K562 (cell line): ENCODE data around the gene KAZALD1. TPM values are rescaled to one million over a fixed set of nuclear protein-coding genes. Genes with fewer than 3 reads are reported as not detected.

ENCODE experiments used
- ARHGAP35 ChIP-seq: fragments of 450-650 bp; IDR thresholded peaks from 2 replicates; pipeline ENCODE4 v1.6.1; 2018; ENCODE audit not compliant: partially characterized antibody
- CAMTA2 ChIP-seq: fragments of 250-450 bp; sonication (Bioruptor Pico); conservative IDR thresholded peaks from 2 replicates; pipeline ENCODE4 v1.5.1; 2022
- CC2D1A ChIP-seq: fragments of 450-650 bp; IDR thresholded peaks from 2 replicates; pipeline ENCODE4 v1.6.1; 2017; ENCODE audit warnings: mild to moderate bottlenecking
- NCOA6 ChIP-seq: fragments of 450-650 bp; IDR thresholded peaks from 2 replicates; pipeline ENCODE4 v1.6.1; 2017; ENCODE audit warnings: mild to moderate bottlenecking
- NONO ChIP-seq, 2 experiments: fragments of 200-400 bp in 1 of 2; fragments of 450-650 bp in 1 of 2; formaldehyde crosslinking in 1 of 2; IDR thresholded peaks; 2 replicates each; pipeline ENCODE4 v1.6.1; 2017; ENCODE audit warnings: low read depth in 2 of 2, mild to moderate bottlenecking in 2 of 2, moderate library complexity in 2 of 2, low read length in 1 of 2
- POLR2G ChIP-seq: fragments of 200-400 bp; formaldehyde crosslinking; IDR thresholded peaks from 2 replicates; pipeline ENCODE4 v1.6.1; 2017; ENCODE audit warnings: low read depth, mild to moderate bottlenecking, antibody characterized with exemption, low read length, moderate library complexity
- POLR2H ChIP-seq: IDR thresholded peaks from 2 replicates; pipeline ENCODE4 v1.6.1; 2016; ENCODE audit warnings: missing genetic modification characterization, low read depth, mild to moderate bottlenecking, control low read depth, missing compliant biosample characterization, moderate library complexity
- PTTG1 ChIP-seq: fragments of 450-650 bp; IDR thresholded peaks from 2 replicates; pipeline ENCODE4 v1.6.1; 2016; ENCODE audit warnings: low read depth, mild to moderate bottlenecking, missing genetic modification characterization, missing compliant biosample characterization
- RBM22 ChIP-seq: fragments of 200-400 bp; formaldehyde crosslinking; IDR thresholded peaks from 2 replicates; pipeline ENCODE4 v1.6.1; 2018; ENCODE audit warnings: low read length, low read depth; ENCODE audit not compliant: poor library complexity, severe bottlenecking
- RHOXF2B ChIP-seq: fragments of 250-450 bp; sonication (Bioruptor Pico); conservative IDR thresholded peaks from 2 replicates; pipeline ENCODE4 v1.5.1; 2021
- SMAD1 ChIP-seq: fragments of 150-350 bp; IDR thresholded peaks from 2 replicates; pipeline ENCODE4 v1.6.1; 2014; ENCODE audit warnings: low read length, low read depth; ENCODE audit not compliant: partially characterized antibody
- SMAD4 ChIP-seq: fragments of 250-450 bp; sonication (Bioruptor Pico); conservative IDR thresholded peaks from 2 replicates; pipeline ENCODE4 v1.8.0; 2021; ENCODE audit warnings: inconsistent platforms, mild to moderate bottlenecking, moderate library complexity
- ZFX ChIP-seq: sonication (generic); formaldehyde crosslinking; IDR thresholded peaks from 2 replicates; pipeline ENCODE4 v1.8.0; 2022; ENCODE audit warnings: mild to moderate bottlenecking, missing genetic modification reagents, moderate library complexity
- ZNF197 ChIP-seq: fragments of 200-800 bp; sonication (Bioruptor generic); IDR thresholded peaks from 2 replicates; pipeline ENCODE4 v1.6.1; 2016; ENCODE audit warnings: low read depth, missing genetic modification characterization, missing compliant biosample characterization
- ZNF263 ChIP-seq: sonication (generic); formaldehyde crosslinking; IDR thresholded peaks from 2 replicates; pipeline ENCODE4 v1.8.0; 2022; ENCODE audit warnings: mild to moderate bottlenecking, missing genetic modification reagents, borderline replicate concordance
- ZNF445 ChIP-seq: fragments of 250-450 bp; sonication (Bioruptor Pico); IDR thresholded peaks from 2 replicates; pipeline ENCODE4 v1.4.0; 2020; ENCODE audit warnings: low read depth, mild to moderate bottlenecking, moderate library complexity
- polyA plus RNA-seq, 8 experiments: library from polyadenylated mRNA; depleted of rRNA in 4 of 8; stranded (reverse) in 5 of 8; unstranded in 3 of 8; fragments of >200 nt; fragmentation: Nextera tagmentation in 2 of 8; fragmentation: Illumina TruSeq in 1 of 8; extraction: Ambion mirVana in 2 of 8; extraction: Trizol in 1 of 8; gene quantifications; 2 replicates each; pipeline versions ENCODE4 v1.2.1 to v1.2.3, GENCODE V29; 2011 to 2014; ENCODE audit warnings: inconsistent platforms in 1 of 8, missing spikeins in 1 of 8
- total RNA-seq, 7 experiments: library from RNA; depleted of rRNA in 6 of 7; stranded (reverse); fragments of >200 nt in 6 of 7; fragmentation: Illumina TruSeq in 2 of 7; extraction: Trizol in 2 of 7; gene quantifications; 2 replicates each; pipeline versions ENCODE4 v1.2.1 to v1.2.3, GENCODE V29; 2011 to 2021; ENCODE audit warnings: low replicate concordance in 1 of 7
- TF ChIP-seq, protein P1 (sequence below): sonication (generic); formaldehyde crosslinking; IDR thresholded peaks from 2 replicates; pipeline ENCODE4 v1.8.0; 2022; ENCODE audit warnings: missing genetic modification reagents, mild to moderate bottlenecking, borderline replicate concordance
- TF ChIP-seq, protein P2 (sequence below): fragments of 250-450 bp; sonication (Bioruptor Pico); IDR thresholded peaks from 2 replicates; pipeline ENCODE4 v1.8.0; 2022; ENCODE audit warnings: moderate library complexity, mild to moderate bottlenecking, inconsistent platforms
- TF ChIP-seq, protein P3 (sequence below): sonication (generic); formaldehyde crosslinking; IDR thresholded peaks from 2 replicates; pipeline ENCODE4 v1.8.0; 2023; ENCODE audit warnings: mild to moderate bottlenecking, missing genetic modification reagents
- TF ChIP-seq, protein P4 (sequence below), 2 experiments: IDR thresholded peaks; 2 replicates each; pipeline ENCODE4 v1.6.1; 2011; ENCODE audit warnings: borderline replicate concordance in 1 of 2, control low read depth in 1 of 2, low read depth in 1 of 2, low read length in 1 of 2, mild to moderate bottlenecking in 1 of 2, mixed read lengths in 1 of 2, moderate library complexity in 1 of 2; ENCODE audit not compliant: insufficient read depth in 1 of 2, insufficient read length in 1 of 2, poor library complexity in 1 of 2, severe bottlenecking in 1 of 2; ENCODE audit errors: extremely low read depth in 1 of 2

KAZALD1 gene
- total and polyA plus RNA-seq, 9 of the 15 experiments (the other 6 are each of a cell fraction or from before 2014, with no cell fraction given) = 0.15 to 10.0 (median 4.9) TPM

DNA sequence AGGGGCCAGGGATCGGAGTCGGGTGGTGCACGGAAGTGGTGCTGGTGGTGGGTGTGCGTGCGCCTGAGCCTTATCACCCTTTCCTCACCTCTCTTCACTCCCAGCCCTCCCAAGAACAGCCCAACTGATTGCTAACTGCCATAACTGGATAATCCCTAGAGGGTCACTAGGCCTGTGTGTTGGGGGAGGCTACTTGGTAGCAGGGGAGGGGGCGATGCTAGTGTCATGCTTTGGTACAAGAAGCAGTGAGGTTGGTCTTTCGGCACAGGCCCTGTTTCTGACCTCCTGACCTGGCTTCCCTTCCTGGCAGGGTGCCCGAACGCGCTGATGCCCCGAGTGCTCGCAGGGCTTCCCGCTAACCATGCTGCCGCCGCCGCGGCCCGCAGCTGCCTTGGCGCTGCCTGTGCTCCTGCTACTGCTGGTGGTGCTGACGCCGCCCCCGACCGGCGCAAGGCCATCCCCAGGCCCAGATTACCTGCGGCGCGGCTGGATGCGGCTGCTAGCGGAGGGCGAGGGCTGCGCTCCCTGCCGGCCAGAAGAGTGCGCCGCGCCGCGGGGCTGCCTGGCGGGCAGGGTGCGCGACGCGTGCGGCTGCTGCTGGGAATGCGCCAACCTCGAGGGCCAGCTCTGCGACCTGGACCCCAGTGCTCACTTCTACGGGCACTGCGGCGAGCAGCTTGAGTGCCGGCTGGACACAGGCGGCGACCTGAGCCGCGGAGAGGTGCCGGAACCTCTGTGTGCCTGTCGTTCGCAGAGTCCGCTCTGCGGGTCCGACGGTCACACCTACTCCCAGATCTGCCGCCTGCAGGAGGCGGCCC is 652 bp downstream of the KAZALD1 start (continued):
- TF ChIP-seq, protein P1, sequence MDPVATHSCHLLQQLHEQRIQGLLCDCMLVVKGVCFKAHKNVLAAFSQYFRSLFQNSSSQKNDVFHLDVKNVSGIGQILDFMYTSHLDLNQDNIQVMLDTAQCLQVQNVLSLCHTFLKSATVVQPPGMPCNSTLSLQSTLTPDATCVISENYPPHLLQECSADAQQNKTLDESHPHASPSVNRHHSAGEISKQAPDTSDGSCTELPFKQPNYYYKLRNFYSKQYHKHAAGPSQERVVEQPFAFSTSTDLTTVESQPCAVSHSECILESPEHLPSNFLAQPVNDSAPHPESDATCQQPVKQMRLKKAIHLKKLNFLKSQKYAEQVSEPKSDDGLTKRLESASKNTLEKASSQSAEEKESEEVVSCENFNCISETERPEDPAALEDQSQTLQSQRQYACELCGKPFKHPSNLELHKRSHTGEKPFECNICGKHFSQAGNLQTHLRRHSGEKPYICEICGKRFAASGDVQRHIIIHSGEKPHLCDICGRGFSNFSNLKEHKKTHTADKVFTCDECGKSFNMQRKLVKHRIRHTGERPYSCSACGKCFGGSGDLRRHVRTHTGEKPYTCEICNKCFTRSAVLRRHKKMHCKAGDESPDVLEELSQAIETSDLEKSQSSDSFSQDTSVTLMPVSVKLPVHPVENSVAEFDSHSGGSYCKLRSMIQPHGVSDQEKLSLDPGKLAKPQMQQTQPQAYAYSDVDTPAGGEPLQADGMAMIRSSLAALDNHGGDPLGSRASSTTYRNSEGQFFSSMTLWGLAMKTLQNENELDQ (CRISPR knock-in tag) = peak; percentile 25; the same call in 1 of the 2 replicates
- TF ChIP-seq, protein P2, sequence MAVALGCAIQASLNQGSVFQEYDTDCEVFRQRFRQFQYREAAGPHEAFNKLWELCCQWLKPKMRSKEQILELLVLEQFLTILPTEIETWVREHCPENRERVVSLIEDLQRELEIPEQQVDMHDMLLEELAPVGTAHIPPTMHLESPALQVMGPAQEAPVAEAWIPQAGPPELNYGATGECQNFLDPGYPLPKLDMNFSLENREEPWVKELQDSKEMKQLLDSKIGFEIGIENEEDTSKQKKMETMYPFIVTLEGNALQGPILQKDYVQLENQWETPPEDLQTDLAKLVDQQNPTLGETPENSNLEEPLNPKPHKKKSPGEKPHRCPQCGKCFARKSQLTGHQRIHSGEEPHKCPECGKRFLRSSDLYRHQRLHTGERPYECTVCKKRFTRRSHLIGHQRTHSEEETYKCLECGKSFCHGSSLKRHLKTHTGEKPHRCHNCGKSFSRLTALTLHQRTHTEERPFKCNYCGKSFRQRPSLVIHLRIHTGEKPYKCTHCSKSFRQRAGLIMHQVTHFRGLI (CRISPR knock-in tag) = no peak
- TF ChIP-seq, protein P3, sequence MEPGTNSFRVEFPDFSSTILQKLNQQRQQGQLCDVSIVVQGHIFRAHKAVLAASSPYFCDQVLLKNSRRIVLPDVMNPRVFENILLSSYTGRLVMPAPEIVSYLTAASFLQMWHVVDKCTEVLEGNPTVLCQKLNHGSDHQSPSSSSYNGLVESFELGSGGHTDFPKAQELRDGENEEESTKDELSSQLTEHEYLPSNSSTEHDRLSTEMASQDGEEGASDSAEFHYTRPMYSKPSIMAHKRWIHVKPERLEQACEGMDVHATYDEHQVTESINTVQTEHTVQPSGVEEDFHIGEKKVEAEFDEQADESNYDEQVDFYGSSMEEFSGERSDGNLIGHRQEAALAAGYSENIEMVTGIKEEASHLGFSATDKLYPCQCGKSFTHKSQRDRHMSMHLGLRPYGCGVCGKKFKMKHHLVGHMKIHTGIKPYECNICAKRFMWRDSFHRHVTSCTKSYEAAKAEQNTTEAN (CRISPR knock-in tag) = peak; percentile 84
- TF ChIP-seq SMAD4 (CRISPR knock-in tag) = peak; percentile 75
- peak; percentile 27 to 60; a peak in 2 of 4 replicates for TF ChIP-seq NONO (IDR thresholded peaks at IDR 0.05; ENCODE audit: low read depth in 2 of 2, low read length in 1 of 2)
- TF ChIP-seq ZNF197 (CRISPR knock-in tag) = no peak
- peak; percentile 21; the same call in 1 of the 2 replicates for TF ChIP-seq ZNF263 (CRISPR knock-in tag)
- TF ChIP-seq RHOXF2B (CRISPR knock-in tag) = no peak
- no peak for TF ChIP-seq CAMTA2 (CRISPR knock-in tag)
- no peak for TF ChIP-seq CC2D1A
- peak; percentile 92 for TF ChIP-seq ZFX (CRISPR knock-in tag)
- no peak for TF ChIP-seq ZNF445 (CRISPR knock-in tag)
- no peak for TF ChIP-seq RBM22
- peak; percentile 84 for TF ChIP-seq POLR2G
- no peak for TF ChIP-seq SMAD1
- TF ChIP-seq ARHGAP35 = no peak
- no peak for TF ChIP-seq PTTG1 (tag)
- TF ChIP-seq, protein P4, sequence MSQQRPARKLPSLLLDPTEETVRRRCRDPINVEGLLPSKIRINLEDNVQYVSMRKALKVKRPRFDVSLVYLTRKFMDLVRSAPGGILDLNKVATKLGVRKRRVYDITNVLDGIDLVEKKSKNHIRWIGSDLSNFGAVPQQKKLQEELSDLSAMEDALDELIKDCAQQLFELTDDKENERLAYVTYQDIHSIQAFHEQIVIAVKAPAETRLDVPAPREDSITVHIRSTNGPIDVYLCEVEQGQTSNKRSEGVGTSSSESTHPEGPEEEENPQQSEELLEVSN (IDR thresholded peaks at IDR 0.05; ENCODE audit: borderline replicate concordance in 1 of 2, extremely low read depth in 1 of 2, insufficient read depth in 1 of 2, insufficient read length in 1 of 2, low read depth in 1 of 2, low read length in 1 of 2, poor library complexity in 1 of 2, severe bottlenecking in 1 of 2) = peak; percentile 93 to 97
- TF ChIP-seq POLR2H (tag) = no peak
- peak; percentile 50; the same call in 1 of the 2 replicates for TF ChIP-seq NCOA6
